ENCODE data around the gene POLDIP2.

DNA sequence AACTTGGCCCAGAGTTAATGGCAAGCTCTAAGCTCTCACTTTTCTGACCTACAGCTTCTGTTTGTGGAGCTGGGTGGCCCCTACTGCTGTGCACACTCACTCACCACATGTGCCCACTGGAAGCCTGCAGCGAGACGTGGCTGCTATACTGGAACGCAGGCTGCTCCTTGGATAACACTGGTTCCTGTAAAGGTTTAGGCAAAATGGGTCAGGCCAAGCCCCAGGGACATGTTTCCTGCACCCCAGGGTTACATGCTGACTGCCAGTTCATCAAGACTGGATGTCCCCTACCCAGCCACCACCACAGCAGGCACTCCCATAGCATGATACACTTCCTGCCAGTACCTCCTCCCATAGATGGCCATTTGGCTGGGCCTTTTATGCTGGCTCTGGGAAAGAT, 8.3 kb downstream of the POLDIP2 start:
- TF ChIP-seq, protein P1, sequence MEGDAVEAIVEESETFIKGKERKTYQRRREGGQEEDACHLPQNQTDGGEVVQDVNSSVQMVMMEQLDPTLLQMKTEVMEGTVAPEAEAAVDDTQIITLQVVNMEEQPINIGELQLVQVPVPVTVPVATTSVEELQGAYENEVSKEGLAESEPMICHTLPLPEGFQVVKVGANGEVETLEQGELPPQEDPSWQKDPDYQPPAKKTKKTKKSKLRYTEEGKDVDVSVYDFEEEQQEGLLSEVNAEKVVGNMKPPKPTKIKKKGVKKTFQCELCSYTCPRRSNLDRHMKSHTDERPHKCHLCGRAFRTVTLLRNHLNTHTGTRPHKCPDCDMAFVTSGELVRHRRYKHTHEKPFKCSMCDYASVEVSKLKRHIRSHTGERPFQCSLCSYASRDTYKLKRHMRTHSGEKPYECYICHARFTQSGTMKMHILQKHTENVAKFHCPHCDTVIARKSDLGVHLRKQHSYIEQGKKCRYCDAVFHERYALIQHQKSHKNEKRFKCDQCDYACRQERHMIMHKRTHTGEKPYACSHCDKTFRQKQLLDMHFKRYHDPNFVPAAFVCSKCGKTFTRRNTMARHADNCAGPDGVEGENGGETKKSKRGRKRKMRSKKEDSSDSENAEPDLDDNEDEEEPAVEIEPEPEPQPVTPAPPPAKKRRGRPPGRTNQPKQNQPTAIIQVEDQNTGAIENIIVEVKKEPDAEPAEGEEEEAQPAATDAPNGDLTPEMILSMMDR (IDR thresholded peaks at IDR 0.05) = no peak
- no peak for TF ChIP-seq POLR2A (IDR thresholded peaks at IDR 0.05)
